PC-9 (cell line): Measurements from ENCODE around the gene WWC2.

Source experiments
- CTCF ChIP-seq: fragments of 200-600 bp; sonication (generic); conservative IDR thresholded peaks from 2 replicates; pipeline ENCODE4 v1.6.1; 2017; ENCODE audit warnings: mixed run types, antibody characterized with exemption, mild to moderate bottlenecking, moderate library complexity
- EZH2 ChIP-seq: fragments of 200-600 bp; sonication (generic); IDR thresholded peaks from 2 replicates; pipeline ENCODE4 v1.8.0; 2017; ENCODE audit warnings: antibody characterized with exemption, low read depth

DNA sequence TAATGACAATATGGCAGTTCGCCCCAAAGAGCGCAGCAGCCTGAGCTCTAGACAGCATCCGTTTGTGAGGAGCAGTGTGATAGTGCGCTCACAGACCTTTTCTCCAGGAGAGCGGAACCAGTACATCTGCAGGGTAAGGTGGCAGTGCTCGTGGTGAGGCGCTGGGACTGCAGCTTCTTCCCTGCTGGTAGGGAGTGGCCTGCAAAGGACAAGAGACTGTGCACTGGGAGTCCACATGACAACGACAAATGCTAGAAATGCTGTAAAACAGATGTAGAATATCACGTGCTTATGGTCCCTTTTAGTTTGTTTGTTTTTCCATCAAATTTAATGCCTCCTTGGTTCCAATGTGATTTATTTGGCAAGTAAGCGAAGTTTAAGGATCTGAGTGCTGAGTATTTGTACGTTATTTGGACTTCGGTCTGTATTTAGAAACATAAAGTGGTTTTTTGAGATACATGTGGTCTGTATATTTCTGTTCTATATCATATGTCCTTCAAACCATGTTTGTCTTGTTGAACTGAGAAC lies 185.3 kb downstream of the WWC2 start:
- TF ChIP-seq CTCF: no peak
- TF ChIP-seq EZH2: no peak
